H1 (cell line): ENCODE results near the gene PABPC4L. TPM values are rescaled to one million over a fixed set of nuclear protein-coding genes. Genes with fewer than 3 reads are reported as not detected.

Experiments
- CTCF ChIA-PET: fragments of 300-600 bp; sonication (Branson Sonifier 250); formaldehyde crosslinking; loops from one replicate; lab custom pipeline; 2021; ENCODE audit not compliant: partially characterized antibody; lab: Charles Lee
- POLR2A ChIA-PET: fragments of 300-600 bp; sonication (Branson Sonifier 250); formaldehyde crosslinking; loops from one replicate; lab custom pipeline; 2021; ENCODE audit warnings: inconsistent platforms; ENCODE audit not compliant: partially characterized antibody; lab: Charles Lee
- DNase-seq, 2 experiments: peaks; one replicate each; pipeline versions ENCODE4 v3.0.0 to v3.0.0-alpha.2; 2010 to 2022; ENCODE audit warnings: low spot score in 2 of 2, low read depth in 1 of 2, mixed read lengths in 1 of 2
- FAIRE-seq: peaks from 2 replicates; lab custom pipeline; 2011; peaks lifted over from hg19 to GRCh38; lab: Jason Lieb, UNC
- H2AFZ ChIP-seq: 2 replicates; pipeline ENCODE4 v1.8.1; 2012; ENCODE audit warnings: low read length, inconsistent platforms
- H2AK5ac ChIP-seq: 2 replicates; pipeline ENCODE4 v1.6.1; 2013; ENCODE audit warnings: low read depth, low read length
- H2BK120ac ChIP-seq: replicated peaks from 2 replicates; pipeline ENCODE3; 2013; ENCODE audit warnings: low read depth, low read length, inconsistent platforms
- H2BK12ac ChIP-seq: 2 replicates; pipeline ENCODE4 v1.6.1; 2013; ENCODE audit warnings: low read depth, low read length
- H2BK15ac ChIP-seq: 2 replicates; pipeline ENCODE4 v1.6.1; 2013; ENCODE audit warnings: low read length
- H2BK20ac ChIP-seq: 2 replicates; pipeline ENCODE4 v1.6.1; 2013; ENCODE audit warnings: low read length
- H2BK5ac ChIP-seq: 2 replicates; pipeline ENCODE4 v1.6.1; 2013; ENCODE audit warnings: low read depth, low read length
- H3K14ac ChIP-seq: 2 replicates; pipeline ENCODE4 v1.6.1; 2013; ENCODE audit warnings: inconsistent platforms; ENCODE audit not compliant: insufficient read length
- H3K18ac ChIP-seq: 2 replicates; pipeline ENCODE4 v1.6.1; 2013; ENCODE audit warnings: low read length; ENCODE audit errors: extremely low read depth
- H3K23ac ChIP-seq: 2 replicates; pipeline ENCODE4 v1.6.1; 2013; ENCODE audit warnings: inconsistent platforms; ENCODE audit not compliant: insufficient read length
- H3K23me2 ChIP-seq: 2 replicates; pipeline ENCODE4 v1.6.1; 2013; ENCODE audit warnings: low read depth, low read length
- H3K27ac ChIP-seq: 2 replicates; pipeline ENCODE4 v1.6.1; 2011; ENCODE audit warnings: low read depth, low read length, inconsistent platforms
- H3K27me3 ChIP-seq, 4 experiments: replicated peaks in 1 of 4; 1 replicate in 1 of 4; 2 replicates in 3 of 4; pipeline versions ENCODE4 v1.6.1 to v1.8.1; 2011 to 2013; ENCODE audit warnings: low read length in 3 of 4, mild to moderate bottlenecking in 3 of 4, inconsistent platforms in 2 of 4, mixed read lengths in 2 of 4, moderate library complexity in 1 of 4; ENCODE audit not compliant: control insufficient read depth in 3 of 4, insufficient read depth in 3 of 4; ENCODE audit errors: extremely low read depth in 1 of 4
- H3K36me3 ChIP-seq, 4 experiments: 2 replicates each; pipeline versions ENCODE4 v1.6.1 to v1.8.1; 2011 to 2013; ENCODE audit warnings: mild to moderate bottlenecking in 4 of 4, low read length in 3 of 4, moderate library complexity in 2 of 4, control low read depth in 1 of 4, inconsistent platforms in 1 of 4; ENCODE audit not compliant: insufficient read depth in 4 of 4, control insufficient read depth in 2 of 4
- H3K4ac ChIP-seq: replicated peaks from 2 replicates; pipeline ENCODE3; 2013; ENCODE audit warnings: low read length, low read depth, mixed read lengths, inconsistent platforms; ENCODE audit not compliant: insufficient read length
- H3K4me1 ChIP-seq, 4 experiments: replicated peaks in 1 of 4; 1 replicate in 1 of 4; 2 replicates in 3 of 4; pipeline versions ENCODE4 v1.6.1 to v1.8.1; 2011 to 2013; ENCODE audit warnings: low read length in 3 of 4, inconsistent platforms in 2 of 4, mixed read lengths in 1 of 4; ENCODE audit not compliant: insufficient read depth in 4 of 4, control insufficient read depth in 3 of 4
- H3K4me2 ChIP-seq, 2 experiments: 2 replicates each; pipeline versions ENCODE4 v1.6.1 to v1.8.1; 2011 to 2013; ENCODE audit warnings: low read depth in 2 of 2, low read length in 2 of 2, control low read depth in 1 of 2, inconsistent platforms in 1 of 2, mild to moderate bottlenecking in 1 of 2; ENCODE audit not compliant: insufficient read depth in 1 of 2
- H3K4me3 ChIP-seq, 4 experiments: fragments of 200-600, 300-600 bp in 1 of 4; sonication (generic), shearing (Covaris generic), sonication (Bioruptor Twin) in 1 of 4; 2 replicates each; pipeline versions ENCODE4 v1.5.1 to v1.8.1; 2011 to 2016; ENCODE audit warnings: low read length in 4 of 4, low read depth in 3 of 4, control low read depth in 2 of 4, inconsistent platforms in 2 of 4, mild to moderate bottlenecking in 2 of 4, mixed read lengths in 1 of 4, moderate library complexity in 1 of 4; ENCODE audit not compliant: insufficient read depth in 2 of 4; ENCODE audit errors: extremely low read depth in 1 of 4
- H3K56ac ChIP-seq: replicated peaks from 2 replicates; pipeline ENCODE3; 2013; ENCODE audit warnings: low read depth, mild to moderate bottlenecking, mixed read lengths, low read length, inconsistent platforms; ENCODE audit not compliant: insufficient read length
- H3K79me1 ChIP-seq: 2 replicates; pipeline ENCODE4 v1.6.1; 2013; ENCODE audit warnings: low read depth, low read length, control low read depth
- H3K79me2 ChIP-seq, 2 experiments: 2 replicates each; pipeline versions ENCODE4 v1.6.1 to v1.8.1; 2012 to 2013; ENCODE audit warnings: low read length in 2 of 2, mild to moderate bottlenecking in 2 of 2, inconsistent platforms in 1 of 2; ENCODE audit not compliant: insufficient read depth in 2 of 2, control insufficient read depth in 1 of 2
- H3K9ac ChIP-seq, 4 experiments: replicated peaks in 1 of 4; 1 replicate in 1 of 4; 2 replicates in 3 of 4; pipeline versions ENCODE4 v1.6.1 to v1.8.1; 2011 to 2013; ENCODE audit warnings: low read depth in 3 of 4, low read length in 3 of 4, control low read depth in 2 of 4, mild to moderate bottlenecking in 2 of 4, moderate library complexity in 2 of 4, inconsistent platforms in 1 of 4; ENCODE audit errors: extremely low read depth in 1 of 4
- H3K9me3 ChIP-seq, 2 experiments: 2 replicates each; pipeline versions ENCODE4 v1.6.1 to v1.8.1; 2012 to 2013; ENCODE audit warnings: mild to moderate bottlenecking in 2 of 2, moderate library complexity in 2 of 2, control low read depth in 1 of 2, inconsistent platforms in 1 of 2, low read depth in 1 of 2, low read length in 1 of 2, mixed read lengths in 1 of 2; ENCODE audit not compliant: insufficient read depth in 2 of 2
- H4K20me1 ChIP-seq, 2 experiments: replicated peaks in 1 of 2; 2 replicates each; pipeline versions ENCODE3 to v1.8.1; 2011 to 2013; ENCODE audit warnings: inconsistent platforms in 2 of 2, low read length in 2 of 2, mild to moderate bottlenecking in 1 of 2; ENCODE audit not compliant: insufficient read depth in 2 of 2, control insufficient read depth in 1 of 2
- H4K5ac ChIP-seq: 2 replicates; pipeline ENCODE4 v1.6.1; 2013; ENCODE audit warnings: low read length, low read depth, mixed read lengths, inconsistent platforms; ENCODE audit not compliant: insufficient read length
- H4K8ac ChIP-seq: 2 replicates; pipeline ENCODE4 v1.8.0; 2013; ENCODE audit warnings: mild to moderate bottlenecking, moderate library complexity, low read length, inconsistent platforms; ENCODE audit not compliant: insufficient read depth; ENCODE audit errors: extremely low read depth
- H4K91ac ChIP-seq: replicated peaks from 2 replicates; pipeline ENCODE3; 2013; ENCODE audit warnings: low read length, mixed read lengths, inconsistent platforms; ENCODE audit not compliant: insufficient read length
- ASH2L ChIP-seq: fragments of 200-600, 300-600 bp; sonication (generic); IDR thresholded peaks from one replicate; pipeline ENCODE4 v1.7.1; 2017; ENCODE audit warnings: low read length
- KDM1A ChIP-seq: fragments of 200-600, 300-600 bp; sonication (generic); IDR thresholded peaks from 2 replicates; pipeline ENCODE4 v1.7.1; 2016; ENCODE audit warnings: mild to moderate bottlenecking, low read length, borderline replicate concordance
- KDM4A ChIP-seq: IDR thresholded peaks from one replicate; pipeline ENCODE4 v1.7.1; 2012; ENCODE audit warnings: low read depth, mild to moderate bottlenecking, moderate library complexity, low read length, inconsistent platforms; ENCODE audit not compliant: severe bottlenecking
- PHF8 ChIP-seq: fragments of 200-600 bp; sonication (generic); conservative IDR thresholded peaks from 2 replicates; pipeline ENCODE4 v1.7.1; 2012; ENCODE audit warnings: low read depth, mild to moderate bottlenecking, inconsistent platforms, low read length, moderate library complexity
- TAF1 ChIP-seq: IDR thresholded peaks from 2 replicates; pipeline ENCODE4 v1.6.1; 2011; ENCODE audit warnings: mild to moderate bottlenecking, low read depth, low read length
- WGBS, 2 experiments: shearing (Covaris generic) in 1 of 2; methylation state at CpG; one replicate each; pipeline versions ENCODE4 v1.1.6 to v1.1.7; 2013 to 2015; ENCODE audit warnings: low lambda C conversion rate in 2 of 2, mixed read lengths in 2 of 2, inconsistent platforms in 1 of 2, low coverage in 1 of 2, missing lambda C conversion rate in 1 of 2; ENCODE audit not compliant: insufficient replicate concordance in 2 of 2, insufficient coverage in 1 of 2, insufficient read length in 1 of 2; ENCODE audit errors: extremely low coverage in 1 of 2, missing lambda C conversion rate in 1 of 2; 5-methylcytosine and 5-hydroxymethylcytosine counted together
- long read RNA-seq, 2 experiments: library from RNA in 1 of 2; library from capped mRNA in 1 of 2; stranded (forward); transcript quantifications; one replicate each; pipeline ENCODE4 v2.0.0, GENCODE V29; 2021; ENCODE audit warnings: inconsistent platforms in 1 of 2
- polyA minus RNA-seq, 3 experiments: library from RNA; depleted of rRNA, polyadenylated mRNA; stranded (reverse); fragments of >200 nt; gene quantifications; 1 replicate in 2 of 3; 2 replicates in 1 of 3; pipeline ENCODE4 v1.2.3, GENCODE V29; 2011
- polyA plus RNA-seq, 7 experiments: library from polyadenylated mRNA; depleted of rRNA in 3 of 7; stranded (reverse) in 5 of 7; unstranded in 2 of 7; fragments of >200 nt in 5 of 7; fragments of 200-250 nt in 2 of 7; gene quantifications; 1 replicate in 5 of 7; 2 replicates in 1 of 7; 4 replicates in 1 of 7; pipeline versions ENCODE4 v1.2.1 to v1.2.3, GENCODE V29; 2011 to 2013; ENCODE audit warnings: missing spikeins in 2 of 7, mixed read lengths in 2 of 7
- total RNA-seq: library from RNA; stranded (reverse); fragmentation: NEBNext Ultra II Directional; extraction: Animal tissue kit (Norgen Biotek cat#: 25700); gene quantifications from 2 replicates; pipeline ENCODE4 v1.2.1, GENCODE V29; 2021
- TF ChIP-seq, protein P1 (sequence below): IDR thresholded peaks from 2 replicates; pipeline ENCODE4 v1.6.1; 2012; ENCODE audit warnings: inconsistent platforms

PABPC4L gene
- total RNA-seq (4.2 and 4.3 TPM in 2 replicates), polyA plus RNA-seq (2011; rRNA removed) (0.36 and 0.51 TPM in 2 replicates), polyA minus RNA-seq (2011; rRNA and poly(A)+ RNA removed) (2.2 and 2.3 TPM in 2 replicates)
- 0.74 TPM for polyA plus RNA-seq (2011; cell fraction: cytosol; rRNA removed)
- 0.33 TPM for polyA plus RNA-seq (2011; cell fraction: nucleus; rRNA removed)
- 0.50 to 1.3 TPM (median 0.74 TPM) in 4 replicates for polyA plus RNA-seq (2012, experiment 1 of 2)
- polyA plus RNA-seq (2012, experiment 2 of 2): 0.14 TPM
- polyA plus RNA-seq (2013, experiment 1 of 2): 3.4 TPM
- 2.7 TPM for polyA plus RNA-seq (2013, experiment 2 of 2)
- polyA minus RNA-seq (2011; cell fraction: cytosol; rRNA and poly(A)+ RNA removed): 0.88 TPM
- 2.6 TPM for polyA minus RNA-seq (2011; cell fraction: nucleus; rRNA and poly(A)+ RNA removed)
- long read RNA-seq, experiment 1, partial matches to known transcripts: 0 of 4 reads
- long read RNA-seq, experiment 1, other reads (novel, unspliced or antisense): 4 of 4 reads
- long read RNA-seq, experiment 2: 0 reads

DNA sequence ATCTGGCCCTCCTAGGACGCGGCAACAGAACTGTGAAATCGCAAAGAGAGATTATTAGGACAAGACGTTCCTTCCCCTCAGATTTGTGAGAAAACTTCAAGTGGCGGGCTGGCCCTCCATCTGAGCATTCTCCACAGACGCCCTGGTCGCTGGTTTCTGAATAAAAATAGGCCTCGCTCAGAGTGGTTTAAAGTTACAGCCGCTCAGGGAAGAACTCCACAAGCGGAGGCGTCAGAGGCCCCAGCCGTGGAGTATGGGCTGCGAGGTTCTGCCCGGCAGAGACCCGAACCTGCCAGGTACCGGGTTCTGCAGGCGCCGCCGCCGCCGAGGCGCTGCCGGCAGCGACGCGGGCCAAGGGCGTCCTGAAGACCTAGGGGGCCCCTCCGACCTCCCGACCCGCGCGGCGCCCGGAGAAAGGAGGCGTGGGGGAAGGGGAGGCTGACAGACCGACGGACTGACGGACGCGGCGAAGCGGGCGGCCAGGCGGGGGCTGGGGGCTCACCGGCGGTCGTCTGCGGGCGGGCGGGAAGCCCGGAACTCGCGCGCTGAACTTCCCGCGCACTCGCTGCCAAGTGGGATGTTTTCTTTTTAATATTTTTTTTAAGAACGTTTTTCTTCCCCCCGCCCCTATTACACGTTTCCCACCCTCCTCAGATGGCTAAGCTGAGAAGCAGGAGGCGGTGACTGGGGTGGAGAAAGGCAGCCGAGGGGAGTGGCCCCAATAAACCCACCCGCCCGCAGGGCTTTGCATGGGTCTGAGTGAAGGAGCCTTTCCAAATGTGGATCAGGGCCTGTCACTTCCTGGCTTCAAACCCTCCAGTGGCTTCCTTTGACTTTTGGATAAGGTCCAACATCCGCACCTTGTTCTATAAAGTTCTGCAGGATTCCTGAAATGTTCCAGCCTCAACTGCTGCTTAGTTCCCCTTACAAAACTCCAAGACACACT is at the start of gene PABPC4L:
Gene PABPC4L, minus strand, starts transcription at position 574 of the 946 bp plus-strand sequence. CDS start 770 bp downstream, outside the sequence.
- Histone ChIP-seq H3K4me2 (peak within 1 kb of the TSS; percentile 46 to 58; a peak in 3 of 4 replicates), H3K23ac (no peak within 1 kb of the TSS), H3K14ac (no peak within 1 kb of the TSS), H3K79me2 (no peaks in the 10 kb centered on the region), H3K4ac (peak within 1 kb of the TSS; percentile 7), H2BK15ac (0 out of 2 replicates have a peak within 1 kb of the TSS, but pooled peaks have one; percentile 8), H3K9me3 (peaks cover 4% of the 10 kb centered on the region in 2 experiments; a peak in 1 of 4 replicates), H2AK5ac (no peak within 1 kb of the TSS), H2AFZ (0 out of 2 replicates have a peak within 1 kb of the TSS, but pooled peaks have one; percentile 54), H3K18ac (peak within 1 kb of the TSS; percentile 66), H3K23me2 (no peaks in the 10 kb centered on the region; the same call in 1 of the 2 replicates), H2BK20ac (no peak within 1 kb of the TSS; the same call in 1 of the 2 replicates), H3K27ac (no peak within 1 kb of the TSS; the same call in 1 of the 2 replicates), H2BK12ac (peak within 1 kb of the TSS; percentile 53; the same call in 1 of the 2 replicates), H3K27me3 (no peaks in the 10 kb centered on the region), H4K8ac (0 out of 2 replicates have a peak within 1 kb of the TSS, but pooled peaks have one; percentile 9), H4K20me1 (no peaks in the 10 kb centered on the region), H2BK5ac (0 out of 2 replicates have a peak within 1 kb of the TSS, but pooled peaks have one; percentile 2), H3K4me3 (peak within 1 kb of the TSS; percentile 19 to 59 (median 34)), H3K79me1 (no peaks in the 10 kb centered on the region), H3K9ac (no peak within 1 kb of the TSS; a peak in 1 of 7 replicates), H4K91ac (no peak within 1 kb of the TSS), H3K56ac (no peak within 1 kb of the TSS), H2BK120ac (no peak within 1 kb of the TSS), H3K36me3 (no peaks in the 10 kb centered on the region), H3K4me1 (peaks cover 0 to 3% (median under 1%) of the 10 kb centered on the region in 4 experiments; a peak in 3 of 7 replicates), H4K5ac (no peak within 1 kb of the TSS)
- CTCF ChIA-PET: interaction anchor here (1.5 kb wide), 1 partner anchor 734 kb away, joined by 3 read pairs; no protein-coding TSS in a partner anchor
- WGBS, 2 experiments: 74% methylated on average over 27 of the region's 65 CpGs; no CpG with 5 or more reads in 1 of the 2 experiments
- peak; percentile 27 to 74 for DNase-seq
- no peak for FAIRE-seq
- POLR2A ChIA-PET: no interaction called here
- 0 out of 2 replicates have a peak, but pooled peaks have one; percentile 31 for TF ChIP-seq TAF1
- peak; percentile 43 for TF ChIP-seq KDM4A
- TF ChIP-seq ASH2L: peak; percentile 25
- 0 out of 2 replicates have a peak, but pooled peaks have one; percentile 25 for TF ChIP-seq PHF8
- TF ChIP-seq, protein P1, sequence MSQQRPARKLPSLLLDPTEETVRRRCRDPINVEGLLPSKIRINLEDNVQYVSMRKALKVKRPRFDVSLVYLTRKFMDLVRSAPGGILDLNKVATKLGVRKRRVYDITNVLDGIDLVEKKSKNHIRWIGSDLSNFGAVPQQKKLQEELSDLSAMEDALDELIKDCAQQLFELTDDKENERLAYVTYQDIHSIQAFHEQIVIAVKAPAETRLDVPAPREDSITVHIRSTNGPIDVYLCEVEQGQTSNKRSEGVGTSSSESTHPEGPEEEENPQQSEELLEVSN: peak; percentile 31; the same call in 1 of the 2 replicates
- TF ChIP-seq KDM1A: no peak
